ENCODE measurements around the gene APP. TPM values are rescaled to one million over a fixed set of nuclear protein-coding genes. Genes with fewer than 3 reads are reported as not detected.

APP gene
- total RNA-seq, 1 donor from 2014 or later = 306 TPM

DNA sequence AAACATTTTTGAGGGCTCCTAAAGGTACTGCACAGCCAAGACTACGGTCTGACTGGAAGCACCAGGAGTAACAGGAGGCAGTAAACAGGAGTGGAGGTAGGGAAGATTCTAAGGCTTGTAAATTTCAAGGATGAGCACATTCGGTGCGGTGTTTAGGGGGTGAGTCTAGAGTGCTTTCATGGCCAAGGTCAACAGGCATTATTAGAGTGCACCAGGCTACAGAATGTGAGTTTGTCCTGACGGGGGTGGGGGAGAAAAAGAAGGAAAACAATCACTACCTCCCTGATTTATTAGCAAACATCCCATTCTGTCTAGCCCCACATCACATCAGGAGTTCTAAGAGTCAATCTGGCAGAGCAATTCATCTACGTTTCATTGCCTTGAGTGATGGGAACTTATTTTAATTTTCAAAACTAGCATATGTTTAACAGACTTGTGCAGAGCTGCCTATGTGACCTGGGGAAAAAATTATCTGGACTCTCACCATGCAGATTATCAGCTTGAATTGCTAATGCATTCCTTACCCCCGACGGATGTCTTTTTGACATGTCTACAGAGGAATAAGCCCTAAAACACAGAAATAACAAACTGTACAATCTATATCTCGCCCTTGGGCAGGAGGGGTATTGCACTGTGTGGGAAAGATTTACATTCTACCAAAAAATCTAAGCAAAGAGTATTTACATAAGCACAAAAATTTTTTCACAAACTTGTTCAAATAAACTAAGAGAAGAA, 45.0 kb downstream of the APP start:
- H3K9me3 Mint-ChIP-seq = peaks cover 7% of the 10 kb centered on the region
- Histone ChIP-seq H3K4me3 (no peak overlapping the region), H3K27me3 (no peaks in the 10 kb centered on the region), H3K9me3 (ENCODE audit: low read depth) (no peaks in the 10 kb centered on the region), H3K9ac (no peak overlapping the region), H3K4me1 (peaks cover 19% of the 10 kb centered on the region), H3K4me2 (no peak overlapping the region), H3F3A (ENCODE audit: low read depth) (no peaks in the 10 kb centered on the region), H2AFZ (replicated peaks) (no peak overlapping the region), H3K27ac (no peak overlapping the region), H4K20me1 (ENCODE audit: low read depth) (peaks cover 94% of the 10 kb centered on the region), H3K36me3 (no peaks in the 10 kb centered on the region), H3K79me2 (ENCODE audit: low read depth) (peaks cover 100% of the 10 kb centered on the region)
- H3K4me3 Mint-ChIP-seq = no peak overlapping the region
- H3K4me1 Mint-ChIP-seq = peaks cover 36% of the 10 kb centered on the region
- no peak for DNase-seq (ENCODE audit: low spot score)
- H3K27me3 Mint-ChIP-seq (ENCODE audit: insufficient read depth, low read depth) = peaks cover 3% of the 10 kb centered on the region
- TF ChIP-seq EZH2 (IDR thresholded peaks at IDR 0.05) (no peak), EZH2phosphoT487 (IDR thresholded peaks at IDR 0.05) (no peak)
- TF ChIP-seq, protein P1, sequence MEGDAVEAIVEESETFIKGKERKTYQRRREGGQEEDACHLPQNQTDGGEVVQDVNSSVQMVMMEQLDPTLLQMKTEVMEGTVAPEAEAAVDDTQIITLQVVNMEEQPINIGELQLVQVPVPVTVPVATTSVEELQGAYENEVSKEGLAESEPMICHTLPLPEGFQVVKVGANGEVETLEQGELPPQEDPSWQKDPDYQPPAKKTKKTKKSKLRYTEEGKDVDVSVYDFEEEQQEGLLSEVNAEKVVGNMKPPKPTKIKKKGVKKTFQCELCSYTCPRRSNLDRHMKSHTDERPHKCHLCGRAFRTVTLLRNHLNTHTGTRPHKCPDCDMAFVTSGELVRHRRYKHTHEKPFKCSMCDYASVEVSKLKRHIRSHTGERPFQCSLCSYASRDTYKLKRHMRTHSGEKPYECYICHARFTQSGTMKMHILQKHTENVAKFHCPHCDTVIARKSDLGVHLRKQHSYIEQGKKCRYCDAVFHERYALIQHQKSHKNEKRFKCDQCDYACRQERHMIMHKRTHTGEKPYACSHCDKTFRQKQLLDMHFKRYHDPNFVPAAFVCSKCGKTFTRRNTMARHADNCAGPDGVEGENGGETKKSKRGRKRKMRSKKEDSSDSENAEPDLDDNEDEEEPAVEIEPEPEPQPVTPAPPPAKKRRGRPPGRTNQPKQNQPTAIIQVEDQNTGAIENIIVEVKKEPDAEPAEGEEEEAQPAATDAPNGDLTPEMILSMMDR (IDR thresholded peaks at IDR 0.05) = no peak
- H3K27ac Mint-ChIP-seq = no peak overlapping the region
- peaks cover 33% of the 10 kb centered on the region for H3K36me3 Mint-ChIP-seq

DNA sequence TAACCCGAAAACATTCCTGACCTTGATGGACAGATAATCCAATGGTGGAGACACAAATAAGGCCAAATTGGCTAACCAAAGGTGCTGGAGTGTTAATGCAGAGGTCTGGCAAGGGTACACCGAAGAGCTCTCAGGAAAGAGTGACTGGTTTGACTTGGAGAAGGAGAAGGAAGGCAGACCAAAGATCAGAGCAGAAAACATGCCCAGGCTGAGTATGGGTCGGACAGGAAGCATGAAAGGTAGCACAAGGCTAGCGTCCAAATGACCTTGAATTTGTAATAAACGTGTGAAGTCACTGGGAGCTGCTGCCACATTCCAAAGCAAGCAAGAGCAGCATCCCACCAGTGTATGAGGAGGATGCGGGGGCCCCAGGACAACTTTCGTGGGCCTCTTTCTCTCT, 45.7 kb downstream of the APP start:
- H2AFZ ChIP-seq (replicated peaks) = no peak overlapping the region
- peaks cover 3% of the 10 kb centered on the region for H3K27me3 Mint-ChIP-seq (ENCODE audit: insufficient read depth, low read depth)
- H3K4me2 ChIP-seq = no peak overlapping the region
- no peak overlapping the region for H3K4me3 Mint-ChIP-seq
- TF ChIP-seq, protein P1 (IDR thresholded peaks at IDR 0.05) = no peak
- TF ChIP-seq EZH2phosphoT487 (IDR thresholded peaks at IDR 0.05) (no peak), EZH2 (IDR thresholded peaks at IDR 0.05) (no peak)
- H3K4me1 ChIP-seq = peaks cover 19% of the 10 kb centered on the region
- DNase-seq (ENCODE audit: low spot score) = no peak
- H4K20me1 ChIP-seq (ENCODE audit: low read depth) = peaks cover 93% of the 10 kb centered on the region
- H3K27ac ChIP-seq = no peak overlapping the region
- no peak overlapping the region for H3K4me3 ChIP-seq
- peaks cover 29% of the 10 kb centered on the region for H3K36me3 Mint-ChIP-seq
- H3K27me3 ChIP-seq = no peaks in the 10 kb centered on the region
- peaks cover 7% of the 10 kb centered on the region for H3K9me3 Mint-ChIP-seq
- no peaks in the 10 kb centered on the region for H3K36me3 ChIP-seq
- no peak overlapping the region for H3K9ac ChIP-seq
- peaks cover 100% of the 10 kb centered on the region for H3K79me2 ChIP-seq (ENCODE audit: low read depth)
- no peaks in the 10 kb centered on the region for H3F3A ChIP-seq (ENCODE audit: low read depth)
- no peaks in the 10 kb centered on the region for H3K9me3 ChIP-seq (ENCODE audit: low read depth)
- H3K4me1 Mint-ChIP-seq = peaks cover 36% of the 10 kb centered on the region
- H3K27ac Mint-ChIP-seq = no peak overlapping the region

DNA sequence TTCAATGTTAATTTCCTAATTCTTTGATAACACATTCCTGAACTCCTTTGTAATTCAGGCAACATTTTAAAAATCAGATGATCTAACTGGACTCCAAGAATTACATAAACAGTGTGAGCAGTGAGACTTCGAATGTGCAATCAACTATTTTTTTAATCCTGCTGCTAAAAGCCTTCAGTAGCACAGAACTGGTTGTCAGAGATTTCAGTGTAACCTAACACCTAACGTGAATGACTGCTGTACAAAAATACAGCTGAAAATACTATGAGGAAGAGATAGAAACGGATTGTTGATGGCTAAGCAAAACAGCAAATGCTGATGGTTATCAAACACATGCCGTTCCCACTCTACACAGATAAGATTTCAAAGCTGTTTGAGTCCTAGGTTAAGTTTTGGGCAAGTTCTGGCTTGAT, 46.1 kb downstream of the APP start:
- Histone ChIP-seq H2AFZ (replicated peaks) (no peak overlapping the region), H3F3A (ENCODE audit: low read depth) (no peaks in the 10 kb centered on the region), H3K79me2 (ENCODE audit: low read depth) (peaks cover 100% of the 10 kb centered on the region), H3K9ac (no peak overlapping the region), H4K20me1 (ENCODE audit: low read depth) (peaks cover 93% of the 10 kb centered on the region), H3K27ac (no peak overlapping the region), H3K4me3 (no peak overlapping the region), H3K36me3 (no peaks in the 10 kb centered on the region), H3K9me3 (ENCODE audit: low read depth) (no peaks in the 10 kb centered on the region), H3K4me2 (no peak overlapping the region), H3K4me1 (peaks cover 19% of the 10 kb centered on the region), H3K27me3 (no peaks in the 10 kb centered on the region)
- peaks cover 24% of the 10 kb centered on the region for H3K36me3 Mint-ChIP-seq
- H3K4me3 Mint-ChIP-seq = no peak overlapping the region
- no peak for TF ChIP-seq EZH2phosphoT487 (IDR thresholded peaks at IDR 0.05)
- TF ChIP-seq EZH2 (IDR thresholded peaks at IDR 0.05) = no peak
- TF ChIP-seq, protein P1 (IDR thresholded peaks at IDR 0.05) = no peak
- no peak for DNase-seq (ENCODE audit: low spot score)
- peaks cover 3% of the 10 kb centered on the region for H3K27me3 Mint-ChIP-seq (ENCODE audit: insufficient read depth, low read depth)
- peaks cover 36% of the 10 kb centered on the region for H3K4me1 Mint-ChIP-seq
- peaks cover 4% of the 10 kb centered on the region for H3K9me3 Mint-ChIP-seq
- H3K27ac Mint-ChIP-seq = no peak overlapping the region

Data from neural progenitor cell (in vitro differentiated cells).